PFSK-1 (cell line): ENCODE measurements around the gene MFNG.

ENCODE experiments used
- FOXP2 ChIP-seq: optimal IDR thresholded peaks from 2 replicates; pipeline ENCODE3; 2011; ENCODE audit warnings: borderline replicate concordance, control low read depth, inconsistent platforms; ENCODE audit not compliant: insufficient read depth; ENCODE audit errors: extremely low read length, extremely low read depth
- POLR2AphosphoS5 ChIP-seq: IDR thresholded peaks from 2 replicates; pipeline ENCODE4 v1.6.1; 2012; ENCODE audit warnings: low read depth, mild to moderate bottlenecking, control low read depth, low read length, moderate library complexity
- REST ChIP-seq, 2 experiments: IDR thresholded peaks; 2 replicates each; pipeline versions ENCODE4 v1.6.1 to v1.8.0; 2011 to 2012; ENCODE audit warnings: low read depth in 2 of 2, low read length in 2 of 2, control low read depth in 1 of 2, inconsistent platforms in 1 of 2, mild to moderate bottlenecking in 1 of 2, moderate library complexity in 1 of 2; ENCODE audit not compliant: insufficient read depth in 1 of 2
- SIN3A ChIP-seq: IDR thresholded peaks from 2 replicates; pipeline ENCODE4 v1.6.1; 2012; ENCODE audit warnings: mild to moderate bottlenecking, low read length, moderate library complexity, borderline replicate concordance; ENCODE audit not compliant: insufficient read depth
- TAF1 ChIP-seq: IDR thresholded peaks from 2 replicates; pipeline ENCODE4 v1.6.1; 2012; ENCODE audit warnings: low read length, control low read depth, borderline replicate concordance; ENCODE audit not compliant: insufficient read depth

Gene MFNG

GRCh38 chr22:37510091-37510490 lies 23.9 kb upstream of the MFNG start:
- TF ChIP-seq REST (IDR thresholded peaks at IDR 0.05; ENCODE audit: insufficient read depth in 1 of 2, low read depth in 2 of 2, low read length in 2 of 2) (no peak), FOXP2 (no peak), TAF1 (no peak), SIN3A (no peak), POLR2AphosphoS5 (no peak)

- peak in 1 of 2 experiments; percentile 7; a peak in 1 of 4 replicates for TF ChIP-seq REST (IDR thresholded peaks at IDR 0.05; ENCODE audit: insufficient read depth in 1 of 2, low read depth in 2 of 2, low read length in 2 of 2)
- peak; percentile 44; the same call in 1 of the 2 replicates for TF ChIP-seq POLR2AphosphoS5
- TF ChIP-seq TAF1: no peak
- TF ChIP-seq FOXP2: peak; percentile 56
Observed at GRCh38 chr22:37509059-37509860, 23.1 kb upstream of the MFNG start.

- TF ChIP-seq POLR2AphosphoS5: no peak
- TF ChIP-seq FOXP2: peak; percentile 16
- no peak for TF ChIP-seq TAF1
Observed at GRCh38 chr22:37508431-37508992, 22.3 kb upstream of the MFNG start.

- TF ChIP-seq POLR2AphosphoS5: no peak
- TF ChIP-seq FOXP2: no peak
- TF ChIP-seq REST (IDR thresholded peaks at IDR 0.05; ENCODE audit: insufficient read depth in 1 of 2, low read depth in 2 of 2, low read length in 2 of 2): no peak
Observed at GRCh38 chr22:37507731-37508130, 21.5 kb upstream of the MFNG start.

GRCh38 chr22:37505989-37506388 lies 19.8 kb upstream of the MFNG start:
- TF ChIP-seq POLR2AphosphoS5 (no peak), TAF1 (no peak), SIN3A (no peak), REST (IDR thresholded peaks at IDR 0.05; ENCODE audit: insufficient read depth in 1 of 2, low read depth in 2 of 2, low read length in 2 of 2) (no peak), FOXP2 (no peak)
